Measurements from ENCODE around the gene ETV7. TPM values are rescaled to one million over a fixed set of nuclear protein-coding genes. Genes with fewer than 3 reads are reported as not detected.

ETV7 gene
- total RNA-seq, 1 experiment from 2014 or later: 0.58 TPM

- no peaks in the 10 kb centered on the region for H3K27me3 ChIP-seq (replicated peaks; ENCODE audit: insufficient read depth, low read depth, low read length, poor library complexity)
- H3K4me3 ChIP-seq (ENCODE audit: low read depth, low read length, poor library complexity, severe bottlenecking): no peak overlapping the region
- ChIA-PET CTCF (no interaction called here), POLR2A (ENCODE audit: low non-redundant PET) (no interaction called here)
- DNase-seq (ENCODE audit: low spot score): no peak
- H3K27ac ChIP-seq (ENCODE audit: low read depth, low read length, poor library complexity, severe bottlenecking): no peak overlapping the region
- H3K36me3 ChIP-seq (ENCODE audit: insufficient read depth, low read length, poor library complexity, severe bottlenecking): no peaks in the 10 kb centered on the region
- TF ChIP-seq EZH2 (IDR thresholded peaks at IDR 0.05; ENCODE audit: borderline replicate concordance, low read depth, low read length, poor library complexity, severe bottlenecking) (no peak), CTCF (conservative IDR thresholded peaks at IDR 0.05; ENCODE audit: low read depth, low read length) (no peak)
- no TSS peak for BruUV-seq (replicated peaks)
- no peaks in the 10 kb centered on the region for H3K4me1 ChIP-seq (ENCODE audit: insufficient read depth, low read length, poor library complexity, severe bottlenecking)
- intact Hi-C loops (cut with micrococcal nuclease; ENCODE audit: unreplicated experiment): no loop called here
- H3K9me3 ChIP-seq (ENCODE audit: low read depth, low read length, poor library complexity, severe bottlenecking): no peaks in the 10 kb centered on the region
These were observed 40.8 kb downstream of the ETV7 start for GRCh38 chr6:36346486-36347273.

- intact Hi-C loops (cut with micrococcal nuclease; ENCODE audit: unreplicated experiment): no loop called here
- Histone ChIP-seq H3K4me3 (ENCODE audit: low read depth, low read length, poor library complexity, severe bottlenecking) (no peak overlapping the region), H3K9me3 (ENCODE audit: low read depth, low read length, poor library complexity, severe bottlenecking) (no peaks in the 10 kb centered on the region), H3K4me1 (ENCODE audit: insufficient read depth, low read length, poor library complexity, severe bottlenecking) (no peaks in the 10 kb centered on the region), H3K27me3 (replicated peaks; ENCODE audit: insufficient read depth, low read depth, low read length, poor library complexity) (no peaks in the 10 kb centered on the region), H3K27ac (ENCODE audit: low read depth, low read length, poor library complexity, severe bottlenecking) (no peak overlapping the region), H3K36me3 (ENCODE audit: insufficient read depth, low read length, poor library complexity, severe bottlenecking) (no peaks in the 10 kb centered on the region)
- DNase-seq (ENCODE audit: low spot score): no peak
- TF ChIP-seq CTCF (conservative IDR thresholded peaks at IDR 0.05; ENCODE audit: low read depth, low read length) (no peak), EZH2 (IDR thresholded peaks at IDR 0.05; ENCODE audit: borderline replicate concordance, low read depth, low read length, poor library complexity, severe bottlenecking) (no peak)
- ChIA-PET CTCF (interaction anchor here (0.6 kb wide), 1 partner anchor 102 kb away, joined by 3 read pairs; no protein-coding TSS in a partner anchor), POLR2A (ENCODE audit: low non-redundant PET) (no interaction called here)
- no TSS peak for BruUV-seq (replicated peaks)
These were observed 41.6 kb downstream of the ETV7 start for GRCh38 chr6:36345681-36346466.

GRCh38 chr6:36343109-36343680 is 44.3 kb downstream of the ETV7 start:
- Histone ChIP-seq H3K9me3 (ENCODE audit: low read depth, low read length, poor library complexity, severe bottlenecking) (no peaks in the 10 kb centered on the region), H3K27me3 (replicated peaks; ENCODE audit: insufficient read depth, low read depth, low read length, poor library complexity) (no peaks in the 10 kb centered on the region), H3K36me3 (ENCODE audit: insufficient read depth, low read length, poor library complexity, severe bottlenecking) (no peaks in the 10 kb centered on the region), H3K4me3 (ENCODE audit: low read depth, low read length, poor library complexity, severe bottlenecking) (no peak overlapping the region), H3K27ac (ENCODE audit: low read depth, low read length, poor library complexity, severe bottlenecking) (no peak overlapping the region), H3K4me1 (ENCODE audit: insufficient read depth, low read length, poor library complexity, severe bottlenecking) (no peaks in the 10 kb centered on the region)
- no TSS peak for BruUV-seq (replicated peaks)
- POLR2A ChIA-PET (ENCODE audit: low non-redundant PET): no interaction called here
- CTCF ChIA-PET: interaction anchor here (0.6 kb wide), 1 partner anchor 784 kb away, joined by 11 read pairs; no protein-coding TSS in a partner anchor
- TF ChIP-seq EZH2 (IDR thresholded peaks at IDR 0.05; ENCODE audit: borderline replicate concordance, low read depth, low read length, poor library complexity, severe bottlenecking) (no peak), CTCF (conservative IDR thresholded peaks at IDR 0.05; ENCODE audit: low read depth, low read length) (no peak)
- intact Hi-C loops (cut with micrococcal nuclease; ENCODE audit: unreplicated experiment): no loop called here
- DNase-seq (ENCODE audit: low spot score): no peak

All from A673 (cell line).